ENCODE measurements around the gene ISX. TPM values are rescaled to one million over a fixed set of nuclear protein-coding genes. Genes with fewer than 3 reads are reported as not detected.
A peak's percentile ranks its signal among the peaks of the same experiment; 100 is the strongest.

The ISX gene
- total and polyA plus RNA-seq, 10 of the 15 experiments (the other 5 are each of a cell fraction or from before 2014, with no cell fraction given) = 0.05 to 0.66 (median 0.25) TPM

- H3K27me3 ChIP-seq (replicated peaks in 1 of 2; ENCODE audit: control insufficient read depth in 2 of 2, insufficient read depth in 2 of 2, low read length in 1 of 2) = no peaks in the 10 kb centered on the region
- H3K4me3 ChIP-seq = no peak overlapping the region
- no peak overlapping the region for H2AFZ ChIP-seq (ENCODE audit: control insufficient read depth, low read depth, low read length)
- H4K20me1 ChIP-seq (ENCODE audit: control insufficient read depth, insufficient read depth) = no peaks in the 10 kb centered on the region
- 72% methylated on average over 9 of the region's 9 CpGs for WGBS (ENCODE audit: insufficient coverage, insufficient replicate concordance, low lambda C conversion rate, missing lambda C conversion rate)
- no peaks in the 10 kb centered on the region for H3K9me3 ChIP-seq (replicated peaks; ENCODE audit: control insufficient read depth, insufficient read depth, low read length)
- CTCF ChIA-PET = interaction anchor here (1.1 kb wide), 1 partner anchor 14 kb away, joined by 3 read pairs; no protein-coding TSS in a partner anchor
- no peak overlapping the region for H3K4me2 ChIP-seq (ENCODE audit: control insufficient read depth, insufficient read depth)
- peaks cover 9% of the 10 kb centered on the region for H3K4me1 ChIP-seq (ENCODE audit: control insufficient read depth, insufficient read depth, low read length)
- no TSS peak for BruUV-seq (replicated peaks)
- POLR2A ChIA-PET = no interaction called here
- FAIRE-seq (no peak), ATAC-seq (peak; percentile 37; the same call in 1 of the 3 replicates), DNase-seq (ENCODE audit: low read depth, low spot score) (no peak)
- TF ChIP-seq KLF5 (IDR thresholded peaks at IDR 0.05; ENCODE audit: partially characterized antibody) (no peak), CTCF (IDR thresholded peaks at IDR 0.05 in 2 of 3, conservative IDR thresholded peaks at IDR 0.05 in 1 of 3; ENCODE audit: control insufficient read depth in 2 of 3, extremely low read depth in 1 of 3, insufficient read depth in 1 of 3, low read depth in 3 of 3, low read length in 3 of 3) (peak in 1 of 3 experiments; percentile 27; a peak in 1 of 6 replicates), HCFC1 (IDR thresholded peaks at IDR 0.05; ENCODE audit: low read length) (no peak)
- in situ Hi-C loops (cut with MboI) = no loop called here
- H3K36me3 ChIP-seq (ENCODE audit: control insufficient read depth in 2 of 2, insufficient read depth in 2 of 2, low read length in 1 of 2) = no peaks in the 10 kb centered on the region
- intact Hi-C loops (cut with micrococcal nuclease; ENCODE audit: unreplicated experiment) = no loop called here
- no peak overlapping the region for H3K27ac ChIP-seq (ENCODE audit: control insufficient read depth, insufficient read depth)
- SMC1A ChIA-PET (ENCODE audit: uncharacterized antibody, unreplicated experiment) = no interaction called here
- no peak overlapping the region for H3K9ac ChIP-seq (ENCODE audit: control insufficient read depth, insufficient read depth, low read length)
- RAD21 ChIA-PET (ENCODE audit: unreplicated experiment) = no interaction called here
- H3K79me2 ChIP-seq (ENCODE audit: control insufficient read depth, insufficient read depth, low read length) = no peaks in the 10 kb centered on the region
Observed at GRCh38 chr22:35116817-35117216, 50.9 kb downstream of the ISX start.

GRCh38 chr22:35119494-35119893 lies 53.5 kb downstream of the ISX start:
- no TSS peak for BruUV-seq (replicated peaks)
- H3K36me3 ChIP-seq (ENCODE audit: control insufficient read depth in 2 of 2, insufficient read depth in 2 of 2, low read length in 1 of 2) = no peaks in the 10 kb centered on the region
- no peaks in the 10 kb centered on the region for H3K27me3 ChIP-seq (replicated peaks in 1 of 2; ENCODE audit: control insufficient read depth in 2 of 2, insufficient read depth in 2 of 2, low read length in 1 of 2)
- H3K4me3 ChIP-seq = no peak overlapping the region
- H3K79me2 ChIP-seq (ENCODE audit: control insufficient read depth, insufficient read depth, low read length) = no peaks in the 10 kb centered on the region
- FAIRE-seq = no peak
- H4K20me1 ChIP-seq (ENCODE audit: control insufficient read depth, insufficient read depth) = no peaks in the 10 kb centered on the region
- intact Hi-C loops (cut with micrococcal nuclease; ENCODE audit: unreplicated experiment) = no loop called here
- no peaks in the 10 kb centered on the region; the same call in 2 of the 3 replicates for H3K9me3 ChIP-seq (replicated peaks; ENCODE audit: control insufficient read depth, insufficient read depth, low read length)
- DNase-seq (ENCODE audit: low read depth, low spot score) = no peak
- ChIA-PET POLR2A (no interaction called here), SMC1A (ENCODE audit: uncharacterized antibody, unreplicated experiment) (interaction anchor here (0.8 to 1.5 kb wide), 5 partner anchors 8 to 75 kb away, joined by 3 read pairs; no protein-coding TSS in a partner anchor), CTCF (interaction anchor here (1.1 kb wide), 1 partner anchor 31 kb away, joined by 6 read pairs; no protein-coding TSS in a partner anchor), RAD21 (ENCODE audit: unreplicated experiment) (interaction anchor here (1.0 to 2.6 kb wide), 3 partner anchors 9 to 112 kb away, joined by 3 to 14 read pairs (median 6); no protein-coding TSS in a partner anchor)
- H2AFZ ChIP-seq (ENCODE audit: control insufficient read depth, low read depth, low read length) = no peak overlapping the region
- no peak overlapping the region for H3K9ac ChIP-seq (ENCODE audit: control insufficient read depth, insufficient read depth, low read length)
- in situ Hi-C loops (cut with MboI) = no loop called here
- no peak; the same call in 2 of the 3 replicates for ATAC-seq
- no peak overlapping the region for H3K4me2 ChIP-seq (ENCODE audit: control insufficient read depth, insufficient read depth)
- TF ChIP-seq NBN (IDR thresholded peaks at IDR 0.05) = no peak
- no peak overlapping the region for H3K27ac ChIP-seq (ENCODE audit: control insufficient read depth, insufficient read depth)
- H3K4me1 ChIP-seq (ENCODE audit: control insufficient read depth, insufficient read depth, low read length) = peaks cover 22% of the 10 kb centered on the region

Data from GM12878 (cell line).